ENCODE measurements around the gene DCANP1. TPM values are rescaled to one million over a fixed set of nuclear protein-coding genes. Genes with fewer than 3 reads are reported as not detected.

DCANP1 gene
- total RNA-seq, 1 donor from 2014 or later, result not detected

DNA sequence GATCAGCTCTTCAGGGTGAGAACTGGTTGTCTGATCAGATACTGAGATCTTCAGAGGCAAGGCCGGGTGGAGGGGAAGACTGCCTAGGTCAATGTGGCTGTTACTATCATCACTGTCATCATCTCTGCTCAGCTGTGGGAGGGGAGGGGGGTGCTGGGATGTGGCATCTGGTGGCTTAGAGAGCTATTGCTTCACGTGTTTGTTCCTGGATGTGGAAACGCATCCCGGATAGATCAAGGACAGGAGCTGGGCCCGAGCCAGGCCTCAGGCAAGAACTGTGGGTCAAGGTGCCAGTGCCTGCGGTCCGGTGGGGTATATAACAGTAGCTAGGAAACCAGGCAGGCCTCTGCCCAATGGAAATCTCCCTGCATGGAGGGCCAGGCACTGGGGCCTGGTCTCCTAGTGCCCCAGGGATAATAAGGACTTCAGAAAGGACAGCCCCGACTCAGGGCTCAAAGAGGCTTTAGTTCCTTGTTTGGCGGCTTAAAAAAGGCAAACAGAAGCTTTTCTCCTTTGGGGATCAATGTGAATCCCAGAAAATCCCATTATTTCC is 35.3 kb upstream of the DCANP1 start:
- intact Hi-C loops (cut with DNase I), result no loop called here
- DNase-seq (ENCODE audit: missing footprints) (no peak), ATAC-seq (no peak)

DNA sequence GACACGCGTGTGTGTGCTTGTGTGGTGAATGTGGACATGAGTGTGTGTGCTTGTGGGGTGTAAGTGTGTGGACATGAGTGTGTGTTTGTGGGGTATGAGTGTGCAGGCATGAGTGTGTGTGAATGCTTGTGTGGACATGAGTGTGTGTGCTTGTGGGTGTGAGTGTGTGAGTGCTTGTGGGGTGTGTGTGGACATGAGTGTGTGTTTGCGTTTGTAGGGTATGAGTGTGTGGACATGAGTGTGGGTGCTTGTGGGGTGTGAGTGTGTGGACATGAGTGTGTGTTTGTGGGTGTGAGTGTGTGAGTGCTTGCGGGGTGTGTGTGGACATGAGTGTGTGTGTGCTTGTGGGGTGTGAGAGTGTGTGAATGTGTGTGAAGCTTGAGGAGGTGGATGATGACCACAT is 34.8 kb upstream of the DCANP1 start:
- DNase-seq (ENCODE audit: missing footprints) (no peak), ATAC-seq (no peak)
- intact Hi-C loops (cut with DNase I), result no loop called here

DNA sequence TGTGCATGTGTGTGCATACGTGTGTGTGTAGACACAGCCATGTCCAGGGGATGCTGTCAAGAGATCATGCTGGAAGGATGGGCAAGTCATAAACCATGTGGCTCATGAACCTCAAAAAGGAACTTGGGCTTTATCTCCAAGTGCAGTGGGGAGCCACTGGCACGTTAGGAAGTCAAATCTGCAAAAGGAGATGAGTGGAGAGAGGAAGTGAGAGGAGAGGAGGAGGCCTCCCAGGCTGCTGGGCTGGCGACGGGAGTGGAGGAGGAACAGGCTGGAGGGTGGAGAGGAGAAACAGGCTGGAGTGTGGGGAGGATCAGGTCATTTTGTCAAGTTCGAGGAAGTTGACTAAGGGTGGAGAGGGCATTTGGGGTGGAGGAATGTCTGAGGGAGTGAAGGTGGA is 34.2 kb upstream of the DCANP1 start:
- DNase-seq (ENCODE audit: missing footprints) (no peak), ATAC-seq (peak; percentile 43)
- intact Hi-C loops (cut with DNase I), result no loop called here

DNA sequence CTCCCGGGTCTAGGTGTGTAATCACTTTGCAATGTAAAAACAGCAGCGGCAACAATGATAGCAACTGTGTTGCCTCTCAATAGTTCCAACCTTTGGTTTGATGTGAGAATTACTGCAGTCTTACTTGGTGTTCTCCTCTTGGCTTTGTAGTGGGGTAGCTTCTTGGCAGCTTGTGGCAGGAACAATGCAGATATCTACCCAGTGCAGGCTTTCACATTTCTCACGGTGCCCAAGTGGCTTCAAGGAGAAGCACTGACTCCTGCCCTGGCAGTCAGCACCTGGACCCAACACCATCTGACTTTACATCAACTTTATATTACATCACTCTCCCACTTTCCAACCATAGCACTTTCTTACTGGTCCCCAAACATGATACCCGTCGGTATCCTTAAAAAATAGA is 33.4 kb upstream of the DCANP1 start:
- ATAC-seq (no peak), DNase-seq (ENCODE audit: missing footprints) (no peak)
- intact Hi-C loops (cut with DNase I), result no loop called here

DNA sequence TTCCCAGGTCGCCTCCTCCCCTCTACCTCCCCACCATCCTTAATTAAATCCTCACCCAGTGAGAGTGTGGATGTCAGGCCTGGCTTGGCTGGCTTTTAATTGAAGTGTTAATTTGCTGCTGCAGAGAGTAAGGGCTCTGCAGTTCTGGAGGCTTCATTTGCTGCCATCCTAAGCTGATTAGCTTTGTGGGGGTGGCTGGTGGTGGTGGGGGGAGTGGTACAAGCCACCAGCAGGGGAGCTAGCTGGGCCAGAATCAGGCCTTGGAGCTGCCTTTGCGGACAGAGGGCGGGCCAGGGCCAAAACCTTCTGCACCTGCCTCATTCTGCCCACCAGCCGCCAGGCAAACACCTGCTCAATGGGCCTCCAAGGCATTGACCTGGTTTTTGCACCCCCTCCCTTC is 31.8 kb upstream of the DCANP1 start:
- intact Hi-C loops (cut with DNase I), result no loop called here
- DNase-seq (ENCODE audit: missing footprints), result no peak
- ATAC-seq, result no peak

DNA sequence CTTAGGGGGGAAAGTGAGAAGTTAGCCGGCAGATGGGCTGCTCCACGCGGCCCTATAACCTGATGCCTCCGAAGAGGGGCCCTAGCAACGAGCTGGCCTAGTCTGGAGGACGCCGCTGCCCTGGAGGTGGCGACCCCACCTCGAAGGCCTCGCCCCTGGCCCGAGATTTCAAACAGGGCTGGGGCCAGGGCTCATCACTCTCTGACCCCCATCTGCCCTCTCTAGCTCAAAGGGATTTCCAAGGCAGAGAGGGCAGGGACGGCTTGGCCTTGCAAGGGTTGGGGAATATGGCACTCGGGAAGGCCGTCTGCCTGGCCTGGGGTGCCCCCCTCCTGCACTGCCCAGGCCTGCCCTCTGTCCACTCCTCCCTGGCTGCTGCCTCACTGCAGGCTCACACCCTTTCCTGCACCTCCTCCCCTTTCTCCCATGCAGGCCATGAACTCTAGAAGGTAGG is 30.5 kb upstream of the DCANP1 start:
- DNase-seq (ENCODE audit: missing footprints) (no peak), ATAC-seq (no peak)
- intact Hi-C loops (cut with DNase I), result no loop called here

DNA sequence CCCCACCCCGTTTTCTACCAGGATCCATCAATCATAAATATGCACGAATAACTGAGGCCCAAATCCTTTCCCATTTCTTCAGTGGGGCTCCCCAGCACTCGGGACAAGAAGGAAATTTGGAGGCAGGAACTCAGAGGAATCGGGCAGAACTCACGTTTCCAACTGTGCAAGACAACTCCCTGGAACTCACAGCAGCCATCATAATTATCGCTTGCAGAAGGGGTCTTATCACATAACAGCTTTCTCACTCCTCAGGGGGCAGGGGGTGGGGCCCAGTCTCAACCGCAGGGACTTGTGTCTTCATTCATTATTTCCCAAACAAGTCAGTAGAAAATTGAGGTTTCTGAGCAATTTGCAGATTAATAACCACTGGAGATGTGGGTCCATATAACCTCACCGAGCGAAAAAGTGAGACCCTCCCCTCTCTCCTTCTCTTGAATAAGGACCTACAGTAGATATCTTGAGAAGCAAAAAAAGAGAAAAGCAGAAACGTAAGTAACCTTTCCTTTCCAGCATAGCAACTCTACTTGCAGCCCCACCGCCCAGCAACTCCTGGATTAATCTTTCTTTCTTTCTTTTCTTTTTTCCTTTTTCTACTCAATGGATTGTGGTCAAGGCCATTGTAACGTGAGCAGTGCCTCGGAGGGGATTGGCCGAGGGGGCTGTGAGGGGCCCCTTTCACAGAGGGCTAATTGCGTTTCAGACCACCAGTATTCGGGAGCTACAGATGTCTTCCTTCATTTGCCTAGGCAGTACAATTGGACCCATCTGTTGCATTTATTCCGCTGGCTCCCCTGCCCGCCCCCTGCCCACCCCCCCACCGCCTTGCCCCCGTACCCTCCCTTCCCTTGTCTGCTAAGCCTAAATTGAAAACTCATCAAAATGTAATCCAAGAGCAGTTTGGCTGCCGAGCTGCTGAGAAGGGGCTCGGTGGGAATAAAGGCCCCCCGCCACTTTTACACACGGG is 29.8 kb upstream of the DCANP1 start:
- ATAC-seq (no peak), DNase-seq (ENCODE audit: missing footprints) (no peak)
- intact Hi-C loops (cut with DNase I), result no loop called here

DNA sequence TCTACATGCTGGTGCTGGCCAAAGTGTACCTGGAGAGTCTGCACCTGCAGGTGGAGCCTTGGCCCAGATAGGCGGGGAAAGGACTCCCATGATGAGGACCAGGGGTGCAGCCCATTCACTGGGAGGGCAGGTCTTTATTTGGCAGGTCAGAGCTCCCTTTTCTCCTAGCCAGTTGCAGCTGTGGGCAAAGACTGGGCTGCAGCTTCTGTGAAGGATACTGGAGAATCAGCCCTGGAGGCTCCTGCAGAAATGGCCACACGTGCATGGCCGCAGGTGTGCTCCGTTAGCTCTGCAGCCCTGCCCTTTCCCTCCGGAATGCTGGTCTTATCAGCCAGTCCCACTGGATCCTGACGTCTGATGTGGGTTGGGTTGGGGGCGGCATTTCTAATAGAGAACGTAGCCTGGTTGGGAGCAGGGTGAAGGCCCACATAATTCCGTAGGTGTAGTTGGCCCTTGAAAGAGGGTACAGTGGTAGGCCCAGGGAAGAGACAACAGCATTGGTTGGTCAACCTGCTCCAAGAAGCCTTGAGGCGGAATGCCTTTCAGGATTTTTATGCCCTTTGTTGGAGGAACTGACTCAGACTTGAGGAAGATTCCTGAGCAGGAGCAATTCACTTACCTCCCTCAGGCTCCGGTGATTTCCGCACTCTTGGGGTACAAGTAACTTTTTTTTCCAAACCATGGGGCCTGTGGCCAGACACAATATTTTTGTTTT is 27.0 kb upstream of the DCANP1 start:
- intact Hi-C loops (cut with DNase I), result no loop called here
- ATAC-seq, result no peak
- peak; percentile 32 for DNase-seq (ENCODE audit: missing footprints)

DNA sequence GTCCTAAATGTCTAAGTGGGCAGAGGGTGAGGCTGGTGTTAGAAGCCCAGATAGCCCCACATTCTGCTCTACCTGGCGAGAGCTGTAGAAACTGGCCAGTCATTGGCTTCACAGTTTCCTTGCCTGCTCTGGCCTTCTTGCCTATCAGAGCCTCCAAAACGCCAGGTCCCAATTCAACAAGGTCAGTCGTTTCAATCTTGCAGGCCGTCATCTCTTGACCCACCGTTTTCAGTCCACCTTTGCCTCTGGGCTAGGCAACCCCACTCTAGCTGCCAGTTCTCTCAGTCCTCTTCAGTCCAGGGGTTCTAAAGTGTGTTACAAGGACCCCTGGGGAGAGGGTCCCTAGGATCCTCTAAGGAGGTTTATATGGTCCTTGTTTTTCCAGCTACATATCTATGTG is 25.0 kb upstream of the DCANP1 start:
- intact Hi-C loops (cut with DNase I), result no loop called here
- ATAC-seq (no peak), DNase-seq (ENCODE audit: missing footprints) (no peak)

DNA sequence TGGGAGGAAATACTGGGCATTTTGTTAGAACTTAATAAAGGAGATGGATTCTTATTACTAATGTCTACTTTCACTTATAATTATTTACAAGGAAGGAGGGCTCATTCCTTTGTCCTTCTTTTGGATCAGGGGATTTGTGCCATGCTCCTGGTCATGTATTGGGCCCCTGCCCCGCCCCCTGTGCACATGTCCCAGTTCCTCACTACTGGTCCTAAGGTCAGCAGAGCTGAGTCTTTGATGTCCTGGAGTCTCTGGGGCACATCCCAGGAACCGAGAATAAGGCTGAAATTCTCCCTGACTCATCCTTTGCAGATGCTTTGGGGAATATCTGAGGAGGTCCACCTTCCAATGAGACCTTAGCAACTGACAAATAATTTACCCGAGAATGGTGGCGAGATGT is 24.6 kb upstream of the DCANP1 start:
- no peak for ATAC-seq
- DNase-seq (ENCODE audit: missing footprints), result no peak
- intact Hi-C loops (cut with DNase I), result no loop called here

DNA sequence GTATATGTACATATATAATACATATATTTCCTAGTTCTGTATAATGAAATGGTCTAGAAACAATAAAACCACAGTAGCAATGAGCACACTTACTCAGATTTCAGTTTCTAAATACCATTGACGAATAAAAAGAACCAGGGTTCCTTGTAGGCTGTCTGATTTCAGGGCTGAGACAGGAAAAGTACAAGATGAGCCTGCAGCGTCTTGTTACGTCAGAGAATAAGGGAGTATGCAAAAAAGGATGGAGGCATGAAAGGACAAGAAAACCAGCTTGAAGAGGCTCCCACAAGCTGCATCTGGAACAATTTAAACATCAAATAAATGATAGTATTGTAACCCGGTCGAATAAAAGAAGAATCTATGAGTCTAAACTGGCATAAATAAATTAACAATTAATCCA is 22.8 kb upstream of the DCANP1 start:
- intact Hi-C loops (cut with DNase I), result loop anchor here (5.0 kb wide), 1 partner anchor 362 kb away; the partner anchor contains the start of gene SLC25A48
- no peak for ATAC-seq
- no peak for DNase-seq (ENCODE audit: missing footprints)

DNA sequence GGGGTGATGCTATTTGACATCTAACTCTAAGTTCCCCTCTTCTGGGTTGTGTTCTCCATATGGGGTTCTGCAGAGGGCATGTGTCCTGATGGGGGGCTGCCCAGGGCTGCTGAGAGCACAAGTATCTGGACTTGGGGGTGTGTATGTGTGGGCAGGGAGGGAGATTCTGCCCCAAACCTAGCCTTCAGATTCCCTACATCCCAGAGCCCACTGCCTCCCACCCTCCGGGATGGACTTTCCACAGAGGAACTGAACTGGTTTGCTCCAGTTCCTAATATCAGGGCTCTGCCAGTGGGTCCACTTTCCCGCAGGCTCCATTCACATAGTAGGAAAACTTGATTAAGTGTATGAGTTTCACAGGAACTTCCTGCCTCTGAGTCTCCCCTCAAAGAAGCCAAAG is 21.4 kb upstream of the DCANP1 start:
- intact Hi-C loops (cut with DNase I), result loop anchor here (5.0 kb wide), 1 partner anchor 364 kb away; the partner anchor contains the start of gene SLC25A48
- DNase-seq (ENCODE audit: missing footprints) (no peak), ATAC-seq (no peak)

DNA sequence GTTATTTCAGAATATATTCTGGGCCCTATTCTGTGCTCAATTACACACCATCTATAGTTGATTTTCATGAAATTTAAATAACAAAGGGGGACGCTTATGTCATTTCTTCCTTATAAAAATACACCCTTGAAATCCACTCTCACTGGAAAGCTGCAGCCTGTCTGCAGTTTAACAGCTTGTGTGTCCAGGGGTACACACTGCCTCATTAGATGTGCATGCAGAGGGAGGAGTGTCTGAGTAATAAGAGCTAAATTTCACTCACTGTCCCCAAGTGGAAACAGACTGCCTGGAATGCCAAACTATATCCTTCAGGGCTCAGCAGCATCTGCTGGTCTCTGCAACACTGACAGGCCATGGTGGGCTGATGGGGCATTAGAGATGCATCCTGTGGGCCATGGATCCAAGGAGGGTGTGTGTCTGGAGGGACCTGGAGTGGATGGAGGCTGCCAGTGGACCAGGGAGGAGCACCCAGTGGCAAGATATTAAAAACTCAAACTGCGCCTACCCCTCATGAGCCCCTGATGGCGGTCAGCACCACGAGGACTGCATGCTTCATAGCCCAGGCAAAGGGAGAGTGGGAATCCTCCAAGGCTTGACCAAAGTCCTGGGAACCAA is 20.8 kb upstream of the DCANP1 start:
- ATAC-seq, result no peak
- no peak for DNase-seq (ENCODE audit: missing footprints)
- intact Hi-C loops (cut with DNase I), result loop anchor here (5.0 kb wide), 1 partner anchor 364 kb away; the partner anchor contains the start of gene SLC25A48

DNA sequence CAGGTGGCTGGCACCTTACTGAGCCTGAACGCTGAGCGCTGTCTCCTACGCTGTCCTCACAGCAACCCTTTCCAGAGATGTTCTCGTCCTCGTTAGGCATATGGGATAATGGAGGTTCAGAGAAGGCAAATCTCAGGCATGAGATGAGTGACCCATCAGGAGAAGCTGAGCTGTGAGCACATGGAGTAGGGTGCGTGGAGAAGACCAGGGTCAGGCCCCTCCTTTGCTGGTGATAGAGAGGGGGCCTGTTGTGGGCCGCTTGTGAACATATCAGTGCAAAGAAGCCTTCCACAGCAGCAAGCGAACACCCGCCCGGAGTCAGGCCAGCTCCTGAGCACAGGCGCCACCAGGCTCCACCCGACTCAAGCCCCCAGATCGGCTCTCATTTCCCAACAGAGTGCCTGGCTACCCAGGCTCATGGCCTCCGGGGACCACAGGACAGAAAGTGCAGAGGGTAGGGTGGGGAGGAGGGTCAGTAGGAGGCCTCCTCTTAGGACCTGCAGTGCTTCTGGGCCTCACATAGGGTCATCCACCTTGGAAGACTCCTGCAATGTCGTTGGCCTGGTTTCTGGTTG is 20.0 kb upstream of the DCANP1 start:
- DNase-seq (ENCODE audit: missing footprints), result peak; percentile 64
- no peak for ATAC-seq
- intact Hi-C loops (cut with DNase I), result loop anchor here (5.0 kb wide), 1 partner anchor 365 kb away; the partner anchor contains the start of gene SLC25A48

DNA sequence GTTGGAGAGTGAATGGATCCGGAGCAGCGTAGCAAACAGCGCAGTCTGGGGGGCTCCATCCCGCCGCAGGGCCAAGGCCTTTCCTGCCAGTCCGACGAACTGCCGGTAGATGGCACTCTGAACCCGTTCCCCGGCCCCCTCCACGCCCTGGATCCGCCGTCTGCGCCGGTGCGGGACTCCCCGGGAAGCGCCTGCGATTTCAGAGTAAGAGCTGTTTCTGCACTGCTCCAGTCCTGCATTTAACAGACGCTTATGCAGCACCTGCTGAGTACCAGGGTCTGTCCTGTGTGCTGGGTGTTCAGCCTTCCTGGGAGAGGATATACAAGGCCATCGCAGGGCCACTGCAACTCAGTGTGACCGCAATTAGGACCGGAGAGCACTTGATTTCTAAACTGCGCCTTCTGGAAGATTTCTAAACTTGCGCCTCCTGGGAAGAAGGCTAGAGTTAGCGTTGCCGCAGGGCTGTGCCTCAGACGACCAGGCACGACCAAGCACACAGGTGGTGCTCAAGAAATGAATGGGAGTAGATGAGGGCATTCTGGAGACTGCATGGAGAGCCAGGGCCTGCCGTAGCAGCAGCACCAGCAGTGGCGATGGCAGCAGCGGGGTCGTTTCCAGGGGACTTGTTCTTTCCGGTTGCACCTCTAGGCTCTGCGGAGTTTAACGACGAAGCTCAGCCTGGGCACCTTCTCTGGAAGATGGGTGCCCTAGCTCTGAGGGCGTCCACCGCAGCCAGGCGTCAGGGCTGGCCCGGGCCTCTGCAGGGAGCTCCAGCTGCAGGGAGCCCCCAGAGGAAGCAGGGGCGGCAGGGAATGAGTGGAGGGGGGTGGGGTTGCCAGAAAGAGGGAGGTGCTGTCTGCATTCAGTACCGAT is 19.3 kb upstream of the DCANP1 start:
- intact Hi-C loops (cut with DNase I), result loop anchor here (1.0 to 5.0 kb wide), 2 partner anchors 86 to 366 kb away; partner anchors contain the start of gene SLC25A48
- DNase-seq (ENCODE audit: missing footprints), result peak; percentile 84
- peak; percentile 88 for ATAC-seq

DNA sequence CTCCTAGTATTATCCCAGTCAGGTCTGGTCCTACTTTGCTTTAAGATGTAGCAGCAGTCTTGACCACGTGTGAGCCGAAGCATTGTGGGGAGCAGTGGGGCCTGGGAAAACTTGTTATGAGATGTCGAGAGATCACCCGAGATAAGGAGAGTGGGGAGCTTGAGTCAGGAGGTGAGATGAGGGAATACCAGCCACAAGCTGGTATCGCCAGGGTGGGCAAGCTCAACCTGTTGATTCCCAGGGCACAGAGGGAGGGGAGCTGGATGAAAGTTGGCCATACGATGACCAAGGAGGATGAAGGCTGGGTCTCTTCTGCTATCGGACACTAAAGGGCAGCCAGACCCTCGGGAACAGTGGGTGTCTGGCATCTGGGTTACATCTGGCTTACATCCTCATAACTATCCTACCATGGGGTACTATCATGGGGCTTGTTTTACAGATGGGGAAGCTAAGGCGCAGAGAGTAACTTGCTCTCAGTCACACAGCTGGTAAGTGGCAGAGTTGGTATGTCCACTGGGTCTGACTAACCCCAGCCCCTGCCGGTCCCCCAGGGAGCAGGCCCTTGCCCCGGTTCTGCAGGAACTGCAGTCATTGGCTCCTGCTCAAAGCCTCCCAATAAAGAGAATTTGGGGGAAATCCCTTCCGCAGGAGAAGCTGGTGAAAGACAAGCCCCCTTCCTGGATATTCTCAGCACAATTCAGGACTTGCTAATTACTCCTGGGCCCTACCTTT is 18.4 kb upstream of the DCANP1 start:
- DNase-seq (ENCODE audit: missing footprints) (no peak), ATAC-seq (no peak)
- intact Hi-C loops (cut with DNase I), result loop anchor here (1.0 to 5.0 kb wide), 2 partner anchors 87 to 367 kb away; partner anchors contain the start of gene SLC25A48

DNA sequence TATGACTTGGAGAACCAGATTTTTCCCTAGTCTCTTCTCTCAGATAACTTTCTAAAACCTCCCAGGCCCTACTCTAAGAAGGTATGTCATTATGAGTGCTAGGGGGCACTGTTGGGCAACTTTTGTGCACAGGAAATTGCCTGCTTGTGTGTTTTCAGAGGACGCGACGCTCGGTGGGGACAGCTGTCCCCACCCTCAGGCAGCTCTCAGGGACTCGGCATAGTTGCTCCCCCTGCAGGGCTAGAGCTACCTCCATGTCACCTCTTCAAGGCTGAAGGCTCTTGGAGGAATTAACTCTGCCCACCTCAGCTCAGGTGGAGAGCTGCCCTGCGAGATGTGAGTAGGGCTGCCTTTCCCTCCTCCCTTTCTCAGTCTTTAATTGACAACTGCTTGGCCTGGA is 15.2 kb upstream of the DCANP1 start:
- DNase-seq (ENCODE audit: missing footprints) (peak; percentile 18), ATAC-seq (no peak)
- intact Hi-C loops (cut with DNase I), result no loop called here
